HG02642 (cell line): Measurements from ENCODE around the gene PIP4K2C.

Source experiments
- ATAC-seq: cut with Tn5 transposase; IDR thresholded peaks from one replicate; pipeline ENCODE4 v1.9.1; 2021; ENCODE audit warnings: mild to moderate bottlenecking; ENCODE audit not compliant: unreplicated experiment, poor library complexity

PIP4K2C gene

GRCh38 chr12:57619434-57620244 is 28.6 kb downstream of the PIP4K2C start:
- no peak for ATAC-seq

- no peak for ATAC-seq
These were observed 29.4 kb downstream of the PIP4K2C start for GRCh38 chr12:57620245-57620935.

- ATAC-seq: no peak
These were observed 30.0 kb downstream of the PIP4K2C start for GRCh38 chr12:57620936-57621496.

GRCh38 chr12:57621497-57622292 is 30.7 kb downstream of the PIP4K2C start:
- peak; percentile 59 for ATAC-seq

DNA sequence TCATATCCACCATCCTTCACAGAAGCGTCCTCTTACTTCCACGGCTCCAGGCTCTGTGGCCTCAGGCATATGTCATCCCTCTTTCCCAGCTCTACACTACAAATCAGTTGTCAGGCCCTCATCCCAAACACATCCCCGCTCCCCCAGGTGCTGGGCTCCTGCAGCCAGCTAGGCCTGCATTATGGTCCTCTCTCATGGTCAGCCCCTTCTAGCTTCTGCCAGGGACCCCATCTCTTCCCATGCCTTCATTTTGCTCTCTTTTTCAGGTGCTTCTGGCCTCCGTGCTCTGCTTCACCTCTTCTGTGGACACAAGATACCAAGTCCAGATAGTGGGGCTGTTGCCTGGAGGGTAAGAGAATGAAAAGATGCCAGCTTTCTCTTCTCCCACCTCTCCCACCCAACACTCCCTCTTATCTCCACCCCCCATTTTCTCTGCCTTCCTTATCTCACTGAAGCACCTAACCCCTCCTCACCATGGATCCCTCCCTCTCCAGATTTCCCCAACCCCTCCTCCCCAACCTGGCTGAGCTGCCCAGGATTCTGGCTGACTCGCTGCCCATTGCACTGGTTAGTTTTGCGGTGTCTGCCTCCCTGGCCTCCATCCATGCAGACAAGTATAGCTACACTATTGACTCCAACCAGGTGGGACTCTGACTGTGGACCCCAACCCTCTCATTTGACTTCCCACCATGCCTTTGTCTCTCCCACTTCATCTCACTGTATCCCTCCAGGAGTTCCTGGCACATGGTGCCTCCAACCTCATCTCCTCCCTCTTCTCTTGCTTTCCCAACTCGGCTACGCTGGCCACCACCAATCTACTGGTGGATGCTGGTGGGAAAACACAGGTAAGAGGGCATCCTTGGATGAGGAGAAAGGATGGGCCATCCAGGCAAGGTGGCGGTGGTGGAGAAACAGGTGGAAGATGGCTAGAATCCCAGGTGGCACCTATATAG is 31.6 kb downstream of the PIP4K2C start:
- ATAC-seq: no peak

- ATAC-seq: no peak
These were observed 32.4 kb downstream of the PIP4K2C start for GRCh38 chr12:57623385-57623784.

DNA sequence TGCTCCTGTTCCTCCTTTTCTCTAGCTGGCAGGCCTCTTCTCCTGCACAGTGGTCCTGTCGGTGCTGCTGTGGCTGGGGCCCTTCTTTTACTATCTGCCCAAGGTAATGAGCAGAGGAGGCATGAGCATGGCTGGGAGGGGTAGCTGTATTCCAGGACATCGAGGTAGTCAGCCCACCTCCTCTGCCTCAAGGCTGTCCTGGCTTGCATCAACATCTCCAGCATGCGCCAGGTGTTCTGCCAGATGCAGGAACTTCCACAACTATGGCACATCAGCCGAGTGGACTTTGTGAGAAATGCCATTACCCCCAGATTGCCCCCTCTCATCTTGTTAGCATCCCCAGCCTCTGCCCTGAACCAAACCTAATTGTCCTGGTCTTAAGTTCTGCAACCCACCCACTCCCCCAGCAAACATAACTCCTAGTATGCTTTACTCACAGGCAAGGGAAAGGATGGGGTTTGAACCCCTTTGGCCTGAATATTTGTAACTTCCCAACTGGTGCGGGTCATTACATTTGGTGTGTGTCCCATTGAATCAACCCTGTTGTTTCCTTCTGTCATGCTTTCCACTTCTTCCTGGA is 32.9 kb downstream of the PIP4K2C start:
- no peak for ATAC-seq

DNA sequence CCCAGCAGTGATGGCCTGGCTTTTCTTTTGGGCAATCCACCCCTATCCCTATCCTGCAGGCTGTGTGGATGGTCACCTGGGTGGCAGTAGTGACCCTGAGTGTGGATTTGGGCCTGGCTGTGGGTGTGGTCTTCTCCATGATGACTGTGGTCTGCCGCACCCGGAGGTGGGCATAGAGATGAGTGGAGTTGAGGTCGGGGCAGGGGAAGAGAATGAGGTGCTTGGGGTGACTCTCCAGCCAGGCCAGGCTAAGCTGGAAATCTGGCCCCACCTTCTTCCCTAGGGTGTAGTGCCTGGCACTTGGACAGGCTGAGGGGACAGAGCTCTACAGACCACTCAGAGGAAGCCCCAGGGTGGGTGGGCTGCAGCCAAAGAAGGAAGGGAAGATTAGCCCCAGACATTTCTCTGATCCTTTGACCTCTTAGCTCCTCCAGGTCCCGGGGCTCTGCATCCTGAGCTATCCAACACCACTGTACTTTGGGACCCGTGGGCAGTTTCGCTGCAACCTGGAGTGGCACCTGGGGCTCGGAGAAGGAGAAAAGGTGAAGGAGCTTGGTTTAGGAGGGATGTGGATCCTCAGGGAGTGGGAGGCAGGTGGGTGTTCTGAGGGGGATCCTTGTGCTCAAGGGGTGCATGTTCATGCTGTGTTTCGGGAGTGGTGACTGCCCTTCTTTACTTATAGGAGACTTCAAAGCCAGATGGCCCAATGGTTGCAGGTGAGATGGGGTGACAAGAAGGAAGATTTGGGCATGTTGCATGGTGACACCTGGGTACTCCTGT is 33.6 kb downstream of the PIP4K2C start:
- no peak for ATAC-seq

- no peak for ATAC-seq
These were observed 34.5 kb downstream of the PIP4K2C start for GRCh38 chr12:57625261-57626032.

GRCh38 chr12:57626111-57626920 is 35.3 kb downstream of the PIP4K2C start:
- no peak for ATAC-seq

DNA sequence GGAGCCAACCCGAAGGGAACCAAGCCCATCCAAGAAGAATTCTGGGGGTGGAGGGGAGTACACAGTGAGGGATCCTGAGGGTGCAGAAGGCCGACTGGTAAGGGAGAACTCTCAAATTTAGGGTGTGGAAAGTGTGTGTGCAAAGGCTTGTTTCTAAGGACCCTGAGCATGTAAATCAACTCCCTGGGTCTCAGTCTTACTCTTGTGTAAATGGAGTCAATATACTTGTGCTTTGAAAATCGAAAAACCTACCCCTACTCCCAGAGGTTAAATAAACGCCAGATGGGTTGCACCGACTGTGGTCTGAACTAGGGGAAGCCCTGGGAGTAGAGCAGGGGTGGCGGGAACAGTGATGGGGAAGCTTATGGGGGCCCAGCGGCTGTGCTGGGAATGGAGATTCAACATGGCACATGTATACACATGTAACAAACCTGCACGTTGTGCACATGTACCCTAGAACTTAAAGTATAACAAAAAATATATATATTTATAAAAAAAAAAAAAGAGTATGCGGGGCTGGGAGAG is 36.0 kb downstream of the PIP4K2C start:
- no peak for ATAC-seq

DNA sequence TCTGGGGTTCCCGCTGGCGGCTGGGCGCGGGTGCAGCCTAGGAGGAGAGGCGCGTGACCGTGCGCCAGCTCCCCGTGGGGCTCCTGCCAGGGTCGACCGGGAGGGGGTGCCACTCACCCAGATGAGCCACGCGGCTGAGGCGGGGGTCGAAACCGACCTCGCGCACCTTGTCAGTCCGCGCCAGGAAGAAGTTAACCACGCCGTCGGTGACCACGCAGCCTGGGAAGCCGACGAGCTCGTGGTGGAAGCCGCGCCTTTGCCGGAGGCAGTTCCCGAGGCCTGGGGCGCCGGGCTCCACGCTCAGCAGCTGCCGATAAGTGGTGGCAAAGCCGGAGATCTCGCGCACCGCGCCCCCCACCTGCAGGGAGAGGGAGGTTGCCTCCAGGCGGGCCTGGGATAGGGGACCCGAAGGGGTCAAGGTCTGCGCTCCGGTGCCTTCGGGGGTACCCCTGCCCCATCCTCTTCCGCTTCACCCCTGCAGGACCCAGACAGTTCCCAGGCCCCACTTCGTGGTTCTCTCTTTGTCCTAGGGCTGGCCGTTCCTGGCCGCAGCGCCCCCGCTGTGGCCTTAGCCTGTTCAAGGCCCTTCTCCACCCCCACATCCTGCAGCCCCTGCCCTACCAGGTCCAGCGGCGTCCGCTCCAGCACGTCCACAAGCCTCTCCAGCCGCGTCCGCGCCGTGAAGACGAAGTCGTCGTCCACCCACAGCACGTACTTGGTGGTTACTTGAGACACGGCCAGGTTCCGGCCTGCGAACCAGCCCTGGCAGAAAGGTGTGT is 36.7 kb downstream of the PIP4K2C start:
- ATAC-seq: no peak

- ATAC-seq: no peak
These were observed 37.5 kb downstream of the PIP4K2C start for GRCh38 chr12:57628280-57629191.

- no peak for ATAC-seq
These were observed 39.0 kb downstream of the PIP4K2C start for GRCh38 chr12:57629897-57630471.
